Muscle layer of duodenum (tissue), 2 donors: ENCODE measurements around the gene OR4D11.
"Not testable (repeated sequence)": the region's sequence is repeated elsewhere in the genome, so short reads cannot be mapped to it uniquely, and the experiment has no call there.

Source experiments
- H3K27ac ChIP-seq: one replicate; pipeline ENCODE4 v1.7.0; 2013; ENCODE audit warnings: mild to moderate bottlenecking, low read length
- H3K27me3 ChIP-seq: one replicate; pipeline ENCODE4 v1.7.0; 2013; ENCODE audit warnings: low read depth, mild to moderate bottlenecking, control low read depth, low read length
- H3K36me3 ChIP-seq, 2 donors: one replicate each; pipeline ENCODE4 v1.7.0; 2013; ENCODE audit warnings: low read length in 2 of 2, control low read depth in 1 of 2, mild to moderate bottlenecking in 1 of 2; ENCODE audit not compliant: insufficient read depth in 2 of 2, control insufficient read depth in 1 of 2
- H3K4me1 ChIP-seq, 2 donors: one replicate each; pipeline ENCODE4 v1.7.0; 2013; ENCODE audit warnings: low read length in 2 of 2, mild to moderate bottlenecking in 2 of 2, control low read depth in 1 of 2, moderate library complexity in 1 of 2; ENCODE audit not compliant: insufficient read depth in 2 of 2, control insufficient read depth in 1 of 2
- H3K4me3 ChIP-seq, 2 donors: one replicate each; pipeline ENCODE4 v1.7.0; 2013; ENCODE audit warnings: low read length in 2 of 2, low read depth in 1 of 2, mild to moderate bottlenecking in 1 of 2
- H3K9me3 ChIP-seq, 2 donors: one replicate each; pipeline ENCODE4 v1.7.0; 2013; ENCODE audit warnings: low read length in 2 of 2, control low read depth in 1 of 2, mild to moderate bottlenecking in 1 of 2; ENCODE audit not compliant: control insufficient read depth in 1 of 2
- donor health status: healthy.

OR4D11 gene

DNA sequence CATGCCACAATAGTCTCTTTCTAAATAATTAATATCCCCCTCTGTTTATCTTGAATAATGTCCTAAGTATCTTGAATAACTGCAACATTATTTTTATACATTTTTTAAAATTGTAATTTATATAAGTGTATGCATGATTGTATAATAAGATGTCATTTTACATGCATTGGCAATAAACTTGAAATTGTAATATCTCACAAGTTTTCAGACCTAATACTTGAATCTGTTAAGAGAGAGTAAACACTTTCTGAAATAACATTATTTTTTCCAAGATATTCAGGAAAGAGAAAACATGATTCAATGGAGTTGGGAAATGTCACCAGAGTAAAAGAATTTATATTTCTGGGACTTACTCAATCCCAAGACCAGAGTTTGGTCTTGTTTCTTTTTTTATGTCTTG, at the start of gene OR4D11:
TSS of gene OR4D11 (plus strand) at position 301 of the 400 bp plus-strand sequence. CDS start at position 301, 0 bp downstream.
- Histone ChIP-seq H3K27me3 (no peaks in the 10 kb centered on the region), H3K27ac (no peak within 1 kb of the TSS), H3K4me1 (no peaks in the 10 kb centered on the region), H3K36me3 (no peaks in the 10 kb centered on the region), H3K9me3 (no peaks in the 10 kb centered on the region), H3K4me3 (no peak within 1 kb of the TSS)

DNA sequence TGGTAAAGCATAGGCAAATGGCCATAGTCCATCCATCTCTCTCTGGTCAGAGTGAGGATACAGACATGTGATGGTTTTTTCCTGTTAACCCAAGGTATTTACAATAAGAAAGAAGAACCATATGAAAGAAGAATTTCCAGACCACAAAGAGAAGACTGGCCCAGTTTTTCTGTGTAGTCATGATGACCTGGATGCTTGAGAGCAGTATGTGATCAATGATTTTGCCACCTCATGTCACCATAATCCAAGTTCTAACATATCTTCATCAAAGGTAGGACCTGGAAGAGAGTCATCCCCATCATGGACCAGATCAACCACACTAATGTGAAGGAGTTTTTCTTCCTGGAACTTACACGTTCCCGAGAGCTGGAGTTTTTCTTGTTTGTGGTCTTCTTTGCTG, 46.7 kb upstream of the OR4D11 start, which contains the start of gene OR4D6:
TSS of gene OR4D6 (plus strand) at position 301 of the 400 bp plus-strand sequence. CDS start at position 301, 0 bp downstream.
- no peaks in the 10 kb centered on the region for H3K36me3 ChIP-seq
- no peaks in the 10 kb centered on the region for H3K9me3 ChIP-seq

GRCh38 chr11:59459916-59460315, 43.5 kb upstream of the OR4D11 start:
- Histone ChIP-seq H3K4me1 (no peaks in the 10 kb centered on the region), H3K4me3 (no peak overlapping the region), H3K27me3 (no peaks in the 10 kb centered on the region), H3K9me3 (no peaks in the 10 kb centered on the region), H3K27ac (no peak overlapping the region), H3K36me3 (no peaks in the 10 kb centered on the region)

More for the DNA sequence above, 46.7 kb upstream of the OR4D11 start, which contains the start of gene OR4D6:
- no peaks in the 10 kb centered on the region for H3K27me3 ChIP-seq
- no peak within 1 kb of the TSS for H3K4me3 ChIP-seq
- no peak within 1 kb of the TSS for H3K27ac ChIP-seq
- no peaks in the 10 kb centered on the region for H3K4me1 ChIP-seq

DNA sequence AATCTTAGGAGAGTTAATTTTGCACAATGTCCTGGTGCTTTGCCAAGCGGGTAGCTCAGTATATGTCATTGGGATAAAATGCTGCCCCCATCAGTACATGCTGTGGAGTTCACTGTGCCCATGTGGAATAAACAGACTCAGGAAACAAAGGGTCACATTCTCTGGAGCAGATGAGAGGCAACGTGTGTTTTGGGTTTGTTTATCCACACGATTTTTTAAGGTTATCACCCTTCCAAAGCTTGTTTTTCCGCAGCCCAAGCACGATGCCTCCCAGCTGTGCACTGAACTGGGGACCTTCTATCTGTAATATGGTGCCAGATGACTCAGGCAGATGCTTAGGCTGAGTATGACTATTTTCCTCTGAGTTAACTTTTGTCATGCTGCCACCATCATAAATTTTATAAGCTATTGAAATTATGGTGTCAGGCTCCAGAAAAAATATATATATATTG, 40.2 kb upstream of the OR4D11 start:
- Histone ChIP-seq H3K9me3 (no peaks in the 10 kb centered on the region), H3K27ac (no peak overlapping the region), H3K4me1 (no peaks in the 10 kb centered on the region), H3K36me3 (no peaks in the 10 kb centered on the region), H3K27me3 (no peaks in the 10 kb centered on the region), H3K4me3 (no peak overlapping the region)

GRCh38 chr11:59473015-59473414, 30.4 kb upstream of the OR4D11 start, which contains the start of gene OR4D10:
OR4D10 (plus strand) TSS chr11:59473315; CDS start chr11:59477430, 4,115 bp downstream.
- Histone ChIP-seq H3K27me3 (no peaks in the 10 kb centered on the region), H3K4me1 (no peaks in the 10 kb centered on the region), H3K36me3 (no peaks in the 10 kb centered on the region), H3K27ac (no peak within 1 kb of the TSS), H3K4me3 (no peak within 1 kb of the TSS), H3K9me3 (no peaks in the 10 kb centered on the region)

DNA sequence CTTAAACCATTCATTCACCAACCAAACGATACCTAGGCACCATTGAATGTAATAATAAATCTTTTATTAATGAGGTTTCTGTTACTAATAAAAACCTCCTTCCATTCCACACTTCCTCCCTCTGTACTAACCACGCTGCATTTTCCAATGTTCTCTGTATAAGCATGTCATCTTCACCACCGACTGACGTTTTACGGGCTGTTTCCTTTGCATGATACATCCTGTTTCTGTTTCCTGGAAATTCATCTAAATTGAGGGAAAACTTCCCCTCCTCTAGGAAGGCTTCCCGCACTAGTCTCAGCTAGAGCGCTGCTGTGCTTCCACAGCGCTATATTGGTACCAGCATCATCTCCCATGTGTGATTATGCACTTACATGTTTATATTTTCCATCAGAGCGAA, 28.2 kb upstream of the OR4D11 start:
- Histone ChIP-seq H3K36me3 (no peaks in the 10 kb centered on the region), H3K27ac (no peak overlapping the region), H3K4me3 (no peak overlapping the region), H3K9me3 (no peaks in the 10 kb centered on the region), H3K4me1 (no peaks in the 10 kb centered on the region), H3K27me3 (no peaks in the 10 kb centered on the region)

DNA sequence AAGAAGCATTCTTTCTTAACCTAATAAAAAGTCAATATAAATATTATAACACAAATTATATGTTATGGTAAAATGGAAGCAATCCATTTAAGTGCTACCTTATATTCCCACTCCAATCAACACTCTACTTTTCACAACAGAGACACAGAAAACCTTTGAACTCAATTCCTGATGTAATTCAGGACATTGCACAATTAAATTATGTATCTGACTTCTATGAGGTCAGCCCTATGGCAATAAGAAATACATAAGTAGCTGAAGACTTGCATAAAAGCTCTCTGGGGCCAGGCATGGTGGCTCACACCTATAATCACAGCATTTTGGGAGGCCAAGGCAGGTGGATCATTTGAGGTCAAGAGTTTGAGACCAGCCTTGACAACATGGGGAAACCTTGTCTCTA, 23.5 kb upstream of the OR4D11 start:
- Histone ChIP-seq H3K9me3 (no peaks in the 10 kb centered on the region), H3K27me3 (no peaks in the 10 kb centered on the region), H3K27ac (no peak overlapping the region), H3K4me3 (no peak overlapping the region), H3K4me1 (no peaks in the 10 kb centered on the region), H3K36me3 (no peaks in the 10 kb centered on the region)

DNA sequence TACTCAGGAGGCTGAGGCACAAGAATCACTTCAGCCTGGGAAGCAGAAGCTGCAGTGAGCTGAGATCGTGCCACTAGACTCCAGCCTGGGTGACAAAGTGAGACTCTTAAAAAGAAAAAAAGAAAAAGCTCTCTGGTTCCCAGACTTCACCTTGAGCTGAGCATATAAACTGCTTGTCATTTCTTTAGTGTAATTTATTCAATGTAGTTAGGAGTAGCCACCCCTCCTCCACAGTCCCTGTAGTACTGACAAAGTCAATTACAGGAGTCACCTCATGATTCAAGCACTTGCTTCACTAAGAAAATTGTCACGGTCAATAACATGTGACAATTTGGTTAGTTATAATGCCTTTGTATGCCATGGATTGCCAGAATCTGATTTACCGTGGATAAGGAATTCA, 23.0 kb upstream of the OR4D11 start:
- Histone ChIP-seq H3K27ac (no peak overlapping the region), H3K9me3 (no peaks in the 10 kb centered on the region), H3K4me3 (no peak overlapping the region)

DNA sequence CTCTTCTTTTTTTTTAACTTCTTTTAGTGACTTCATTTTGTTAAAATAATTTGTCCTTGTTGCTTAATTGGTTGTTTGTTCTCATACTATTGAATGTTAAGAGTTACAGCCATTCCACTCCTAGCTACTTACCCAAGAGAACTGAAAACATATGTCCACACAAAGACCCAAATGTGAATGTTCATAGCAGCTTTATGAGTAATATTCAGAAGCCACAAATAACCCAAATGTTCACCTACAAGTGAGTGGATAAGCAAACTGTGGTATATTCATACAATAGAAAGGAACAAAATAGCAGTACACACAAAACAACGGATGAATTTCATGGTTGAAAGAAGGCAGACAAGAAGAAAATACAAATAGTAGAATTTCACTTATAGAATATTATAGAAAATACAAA, 1.4 kb upstream of the OR4D11 start:
- Histone ChIP-seq H3K36me3 (no peaks in the 10 kb centered on the region), H3K4me3 (no peak overlapping the region), H3K27me3 (no peaks in the 10 kb centered on the region), H3K27ac (no peak overlapping the region), H3K9me3 (no peaks in the 10 kb centered on the region), H3K4me1 (no peaks in the 10 kb centered on the region)

More for the DNA sequence above, 23.0 kb upstream of the OR4D11 start:
- H3K27me3 ChIP-seq = no peaks in the 10 kb centered on the region
- H3K4me1 ChIP-seq = no peaks in the 10 kb centered on the region
- no peaks in the 10 kb centered on the region for H3K36me3 ChIP-seq

GRCh38 chr11:59510941-59511589, 7.7 kb downstream of the OR4D11 start, which contains the start of gene OR4D9:
OR4D9 (plus strand) TSS chr11:59511539; CDS start chr11:59514913, 3,374 bp downstream.
- no peak within 1 kb of the TSS for H3K4me3 ChIP-seq

GRCh38 chr11:59511675-59512074, 8.3 kb downstream of the OR4D11 start:
- no peaks in the 10 kb centered on the region for H3K36me3 ChIP-seq
- H3K9me3 ChIP-seq = no peaks in the 10 kb centered on the region
- H3K27ac ChIP-seq = no peak overlapping the region
- no peaks in the 10 kb centered on the region for H3K27me3 ChIP-seq
- no peaks in the 10 kb centered on the region for H3K4me1 ChIP-seq
- H3K4me3 ChIP-seq = no peak overlapping the region

More at GRCh38 chr11:59510941-59511589, 7.7 kb downstream of the OR4D11 start, which contains the start of gene OR4D9:
- Histone ChIP-seq H3K4me1 (no peaks in the 10 kb centered on the region), H3K27ac (no peak within 1 kb of the TSS), H3K36me3 (no peaks in the 10 kb centered on the region), H3K9me3 (no peaks in the 10 kb centered on the region), H3K27me3 (no peaks in the 10 kb centered on the region)

DNA sequence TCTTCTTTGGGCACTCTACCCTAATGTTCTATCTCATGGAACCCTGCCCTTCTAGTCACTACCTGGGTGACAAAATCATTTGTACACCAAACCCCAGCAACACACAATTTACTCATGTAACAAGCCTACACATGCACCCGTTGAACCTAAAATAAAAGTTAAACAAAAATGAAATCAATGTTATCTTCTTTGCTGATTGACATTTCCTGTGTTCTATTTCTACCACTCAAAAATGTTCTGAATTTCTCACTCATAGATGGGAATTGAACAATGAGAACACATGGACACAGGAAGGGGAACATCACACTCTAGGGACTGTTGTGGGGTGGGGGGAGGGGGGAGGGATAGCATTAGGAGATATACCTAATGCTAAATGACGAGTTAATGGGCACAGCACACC, 16.8 kb downstream of the OR4D11 start:
- not testable (repeated sequence) for H3K27me3 ChIP-seq, H3K4me1 ChIP-seq, H3K4me3 ChIP-seq, H3K9me3 ChIP-seq, H3K27ac ChIP-seq, H3K36me3 ChIP-seq
